Fibroblast of upper back skin (primary cell): Measurements from ENCODE around the gene ASPDH.

ENCODE experiments used
- DNase-seq: peaks from one replicate; pipeline ENCODE4 v3.0.0-alpha.2; 2013

The ASPDH gene

DNA sequence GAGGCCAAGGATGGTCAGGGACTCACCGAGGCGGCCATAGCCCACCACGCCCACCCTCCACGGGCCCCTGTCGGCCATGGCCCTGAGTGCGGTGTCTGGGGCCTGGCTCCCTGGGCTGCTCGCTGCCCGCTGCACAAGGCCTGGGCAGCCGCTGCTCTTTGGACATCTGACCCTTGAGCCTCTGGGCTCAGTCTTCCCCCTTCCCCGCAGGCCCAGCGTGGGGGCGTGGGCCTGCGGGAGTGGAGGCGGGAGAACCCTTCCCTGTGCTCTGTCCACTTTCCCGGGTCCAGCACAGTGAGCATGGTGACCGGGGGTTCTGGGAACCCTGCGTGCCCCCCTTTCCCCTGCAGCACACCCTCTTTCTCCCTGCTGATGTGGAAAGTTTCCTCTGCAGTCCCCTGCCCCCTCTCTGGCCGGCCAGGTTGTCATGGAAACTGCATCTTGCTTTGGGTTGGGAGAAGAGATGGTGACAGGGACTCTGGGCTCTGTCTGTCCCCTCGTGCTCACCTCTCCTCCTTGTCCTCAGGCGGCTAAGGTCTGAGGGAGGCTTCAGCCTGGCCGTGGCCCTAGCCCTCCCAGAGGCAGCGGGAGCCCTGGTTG lies at the start of gene ASPDH:
TSS of gene ASPDH (minus strand) at position 168 of the 600 bp plus-strand sequence. CDS start at position 78, 90 bp downstream.
- no peak for DNase-seq

DNA sequence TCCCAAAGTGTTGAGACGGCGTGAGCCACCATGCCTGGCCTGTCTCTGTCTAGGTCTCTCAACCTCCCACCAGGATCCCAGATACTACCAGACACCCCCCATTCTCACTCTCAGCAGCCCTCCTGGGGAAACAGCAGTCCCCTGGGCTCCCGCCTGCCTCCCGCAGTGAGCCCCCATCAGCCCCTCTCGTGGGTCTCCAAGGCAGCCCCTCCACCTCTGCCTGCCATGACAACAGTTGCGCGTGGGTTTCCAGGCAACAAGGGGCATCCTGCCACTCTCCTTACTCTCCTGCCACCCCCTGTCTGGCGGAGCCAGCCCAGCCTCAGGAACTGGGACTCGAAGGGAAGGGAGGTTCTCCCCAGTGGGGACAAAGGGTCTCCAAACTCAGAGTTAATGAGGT lies 49.3 kb upstream of the ASPDH start:
- DNase-seq, result no peak

DNA sequence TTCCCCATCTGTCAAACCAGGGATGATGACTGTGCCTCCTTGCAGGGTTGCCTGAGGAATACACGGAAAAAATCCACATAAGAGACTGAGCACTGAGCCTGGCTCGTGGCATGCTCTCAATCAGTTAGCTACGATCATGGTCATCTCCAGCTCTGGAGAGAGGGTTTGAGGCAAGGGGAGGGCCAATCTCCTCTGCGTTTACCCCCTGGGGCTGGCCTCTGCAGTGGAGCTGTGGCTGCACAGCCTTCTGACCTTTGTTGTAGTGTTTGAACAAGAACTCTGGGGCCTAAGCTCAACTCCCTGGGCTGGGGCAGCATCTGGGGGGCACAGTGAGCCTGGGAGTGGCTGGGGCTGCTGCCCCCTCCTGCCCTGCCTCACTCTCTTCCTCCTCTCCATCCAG lies 48.6 kb upstream of the ASPDH start:
- DNase-seq, result no peak

DNA sequence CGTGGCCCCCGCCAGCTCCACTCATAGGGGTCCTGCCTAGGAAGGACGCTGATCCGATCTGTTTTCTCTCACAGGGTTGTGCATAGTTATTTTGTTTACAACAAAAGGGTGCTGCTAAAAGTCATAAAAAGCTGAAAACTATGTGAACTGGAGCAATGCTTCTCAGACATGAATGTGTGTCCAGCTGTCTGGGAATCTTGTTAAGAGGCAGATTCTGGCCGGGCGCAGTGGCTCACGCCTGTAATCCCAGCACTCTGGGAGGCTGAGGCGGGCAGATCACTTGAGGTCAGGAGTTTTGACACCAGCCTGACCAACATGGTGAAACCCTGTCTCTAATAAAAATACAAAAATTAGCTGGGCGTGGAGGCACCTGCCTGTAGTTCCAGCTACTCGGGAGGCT lies 45.9 kb upstream of the ASPDH start:
- no peak for DNase-seq

- no peak for DNase-seq
Observed at GRCh38 chr19:50558449-50558848, 44.7 kb upstream of the ASPDH start.

DNA sequence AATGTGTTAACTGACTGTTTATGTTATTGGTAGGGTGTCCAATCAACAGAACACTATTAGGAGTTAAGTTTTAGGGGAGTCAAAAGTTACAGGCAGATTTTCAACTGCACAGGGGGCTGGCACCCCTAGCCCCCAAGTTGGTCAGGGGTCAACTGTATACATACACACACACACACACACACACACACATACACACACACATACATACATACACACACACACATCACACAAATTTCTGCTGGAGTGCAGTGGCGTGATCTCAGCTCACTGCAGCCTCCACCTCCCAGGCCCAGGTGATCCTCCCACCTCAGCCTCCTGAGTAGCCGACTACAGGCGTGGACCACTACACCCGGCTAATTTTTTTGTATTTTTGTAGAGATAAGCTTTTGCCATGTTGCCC lies 44.3 kb upstream of the ASPDH start:
- no peak for DNase-seq

DNA sequence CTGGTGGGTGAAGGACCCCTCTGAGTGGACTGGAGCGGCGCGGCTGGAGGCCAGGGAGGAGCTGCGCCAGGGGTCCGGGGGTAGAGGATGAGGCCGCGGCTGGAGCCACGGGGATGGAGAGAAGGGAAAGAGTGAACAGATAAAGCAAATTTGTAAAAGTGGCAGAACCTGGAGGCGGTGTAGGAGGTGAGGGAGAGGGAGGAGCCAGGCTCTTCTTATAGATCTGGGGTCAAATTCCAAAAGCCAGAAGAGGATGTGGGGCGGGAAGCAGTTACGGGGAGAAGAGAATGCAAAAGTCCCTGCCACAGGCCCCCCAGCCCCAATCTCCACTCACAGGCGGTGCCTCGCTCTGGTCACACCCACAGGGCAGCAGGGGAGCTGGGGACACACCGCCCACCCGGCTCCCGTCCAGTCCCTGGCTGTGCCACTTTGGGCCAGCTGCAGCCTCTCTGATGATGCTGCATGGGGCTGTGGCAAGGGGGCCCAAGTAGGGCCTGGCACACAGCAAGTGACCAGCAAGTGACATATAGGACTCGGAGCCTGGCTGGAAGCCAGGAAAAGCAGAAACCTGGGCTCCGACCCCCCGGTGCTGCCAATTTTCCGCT lies 43.4 kb upstream of the ASPDH start:
- DNase-seq, result no peak

GRCh38 chr19:50556282-50557008 lies 42.7 kb upstream of the ASPDH start:
- DNase-seq, result peak; percentile 58

- no peak for DNase-seq
Observed at GRCh38 chr19:50555450-50556281, 42.0 kb upstream of the ASPDH start.

DNA sequence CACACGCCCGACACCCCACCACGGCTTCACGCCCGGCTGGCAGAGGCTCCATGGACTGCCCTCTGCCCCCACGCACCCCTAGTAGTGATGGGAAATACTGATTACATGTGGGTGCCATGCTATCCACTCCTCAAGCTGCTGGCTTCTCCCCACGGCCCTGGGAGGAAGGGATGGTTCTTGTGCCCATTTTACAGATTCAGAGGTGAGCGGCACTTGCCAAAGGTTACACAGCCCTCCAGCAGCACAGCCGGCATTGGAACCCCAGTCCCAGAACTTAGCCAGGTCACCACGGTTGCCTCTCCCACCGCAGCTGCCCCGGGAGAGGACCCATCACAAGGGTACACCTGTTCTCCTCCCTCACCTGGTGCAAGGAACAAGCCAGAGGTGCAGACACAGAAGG lies 41.3 kb upstream of the ASPDH start:
- no peak for DNase-seq

DNA sequence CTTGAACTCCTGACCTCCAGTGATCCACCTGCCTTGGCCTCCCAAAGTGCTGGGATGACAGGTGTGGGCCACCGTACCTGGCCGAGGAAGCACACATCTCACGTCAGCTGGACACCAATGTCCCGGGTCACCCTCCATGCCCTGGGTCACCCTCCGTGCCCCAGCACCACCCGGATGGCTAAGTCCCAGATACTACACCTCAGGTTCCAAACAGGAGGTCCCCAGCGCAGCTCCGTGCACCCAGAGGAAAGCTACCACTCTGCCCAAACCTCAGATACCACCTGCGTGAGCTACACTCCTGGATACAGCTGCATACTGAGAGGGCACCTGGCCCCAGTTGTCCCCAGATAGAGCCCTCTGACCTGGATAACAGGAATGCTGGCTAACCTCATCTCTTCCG lies 40.5 kb upstream of the ASPDH start:
- DNase-seq, result no peak

DNA sequence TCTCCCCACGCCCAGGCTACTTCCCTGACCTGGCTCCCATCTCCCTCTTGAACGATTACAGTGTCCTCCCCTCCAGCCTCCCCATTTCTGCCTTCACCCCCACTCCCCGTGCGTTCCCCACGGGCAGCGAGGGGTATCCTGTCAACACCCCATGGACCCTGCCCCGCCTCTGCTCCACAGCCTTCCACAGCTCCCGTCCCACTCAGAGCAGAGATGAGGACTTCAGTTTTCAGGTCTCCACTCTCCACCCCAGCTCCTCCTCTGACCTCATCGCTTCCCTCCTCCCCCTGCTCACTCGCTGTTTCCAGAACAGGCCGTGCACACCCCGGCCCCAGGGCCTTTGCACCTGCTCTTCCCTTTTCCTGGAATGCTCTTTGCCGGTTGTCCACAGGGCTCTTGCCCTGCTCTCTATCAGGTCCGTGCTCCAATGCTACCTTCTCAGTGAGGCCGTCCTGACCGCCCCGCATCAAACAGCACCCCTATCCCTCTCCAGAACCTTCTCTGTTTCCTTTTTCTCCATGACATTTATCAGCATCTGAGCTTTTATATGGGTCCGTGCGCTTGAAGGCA lies 39.5 kb upstream of the ASPDH start:
- no peak for DNase-seq

GRCh38 chr19:50552540-50552939 lies 38.8 kb upstream of the ASPDH start:
- no peak for DNase-seq

DNA sequence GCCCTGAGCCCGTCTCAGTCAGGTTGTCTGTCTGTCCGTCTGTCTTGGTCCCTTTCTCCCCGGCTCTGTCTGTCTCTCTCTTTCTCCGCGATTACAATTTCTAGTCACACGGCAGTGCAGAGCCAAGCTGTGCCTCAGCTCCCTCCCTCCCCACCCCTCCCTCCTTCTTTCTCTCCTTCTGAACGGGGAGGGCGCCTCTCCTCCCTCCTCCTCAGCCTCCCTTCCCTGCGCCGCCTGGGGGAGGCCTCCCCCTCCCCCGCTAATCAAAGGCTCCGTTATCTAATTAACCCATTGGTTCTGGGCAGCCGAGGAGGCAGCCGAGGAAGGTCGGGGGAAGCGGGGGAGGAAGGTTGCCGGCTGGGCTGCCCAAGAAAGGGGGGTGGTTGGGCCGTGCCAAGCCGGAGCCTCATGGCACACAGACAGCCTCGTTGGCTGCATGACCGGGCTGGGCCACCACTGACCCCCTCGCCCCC lies 38.0 kb upstream of the ASPDH start:
- DNase-seq, result no peak

GRCh38 chr19:50551034-50551714 lies 37.5 kb upstream of the ASPDH start:
- DNase-seq, result no peak

DNA sequence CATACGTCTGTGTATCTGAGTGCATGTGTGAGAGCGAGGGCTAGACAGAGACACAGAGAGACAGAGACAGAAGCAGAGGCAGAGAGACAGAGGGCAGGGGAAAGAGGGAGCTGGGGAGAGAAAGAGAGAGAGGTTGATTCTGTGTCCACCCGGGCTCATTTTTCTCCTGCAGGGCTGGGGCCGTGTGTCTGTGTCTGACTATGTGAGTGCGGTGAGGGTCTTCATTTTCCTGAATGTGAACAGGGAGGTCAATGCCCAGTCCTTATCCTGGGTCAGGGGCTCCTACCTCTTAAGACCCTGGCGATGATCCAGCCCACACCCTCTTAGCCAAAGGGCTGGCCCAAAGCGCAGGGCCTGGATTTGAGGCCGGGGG lies 36.9 kb upstream of the ASPDH start:
- no peak for DNase-seq

GRCh38 chr19:50549927-50550593 lies 36.3 kb upstream of the ASPDH start:
- DNase-seq, result no peak

- DNase-seq, result no peak
Observed at GRCh38 chr19:50549059-50549926, 35.6 kb upstream of the ASPDH start.

DNA sequence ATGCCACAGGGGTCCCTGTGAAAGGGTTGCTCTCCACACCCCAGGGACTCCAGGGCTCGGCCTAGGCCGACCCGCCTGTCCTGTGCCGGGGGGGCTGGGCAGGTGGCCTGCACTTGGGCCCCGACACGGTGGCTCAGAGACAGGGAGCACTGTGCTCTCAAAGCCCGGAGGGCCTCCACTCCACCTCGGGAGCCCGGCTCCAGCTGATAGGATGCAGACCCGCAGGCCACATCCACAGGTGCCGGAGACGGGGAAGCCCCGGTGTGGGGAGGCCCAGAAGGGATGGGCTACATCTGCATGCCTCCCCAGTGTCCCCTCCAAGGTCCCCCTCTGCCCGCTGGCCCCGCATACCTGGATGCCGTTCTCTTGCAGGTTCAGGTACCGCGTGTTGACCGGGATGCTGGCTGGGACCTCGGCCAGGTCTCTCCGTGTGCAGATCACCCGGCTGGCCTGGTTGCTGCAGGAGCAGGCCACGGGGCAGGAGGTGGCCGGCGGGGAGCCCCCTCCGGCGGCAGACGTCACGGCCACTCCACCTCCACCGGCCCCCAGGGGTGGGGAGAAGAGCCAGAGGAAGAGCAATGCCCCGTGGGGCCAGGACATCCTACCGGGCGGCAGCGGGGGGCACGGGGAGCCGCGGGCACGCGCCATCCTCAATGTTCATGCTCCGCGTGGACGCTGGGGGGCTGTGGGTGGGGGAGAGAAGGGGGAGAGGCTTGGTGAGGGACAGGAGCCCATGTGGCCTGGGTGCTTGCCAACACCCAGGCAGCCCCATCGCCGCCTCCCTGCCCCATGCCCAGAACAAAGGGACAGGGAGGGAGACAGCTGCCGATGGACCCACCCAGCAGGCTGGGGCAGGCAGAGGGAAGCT lies 34.7 kb upstream of the ASPDH start:
- no peak for DNase-seq
